Right ventricle myocardium inferior (tissue), 1 donor: ENCODE data around the gene EMC8. TPM values are rescaled to one million over a fixed set of nuclear protein-coding genes. Genes with fewer than 3 reads are reported as not detected.

ENCODE experiments used
- microRNA-seq: library from miRNA; unstranded; fragments of <30 nt; microRNA quantifications from one replicate; pipeline ENCODE4 v1.2.0, GENCODE V29; 2020
- total RNA-seq: library from RNA; stranded (reverse); fragmentation: NEBNext Ultra II Directional; extraction: Animal tissue kit (Norgen Biotek cat#: 25700); gene quantifications from one replicate; pipeline ENCODE4 v1.2.1, GENCODE V29; 2021
- donor health status: DM: no; HTN: yes; CAD: no; lungs with severe emphysema.

Gene EMC8
- total RNA-seq, 1 donor from 2014 or later, result 25.8 TPM

Small RNA genes lying within 50 kb of the gene (microRNA-seq; reads per million reads assigned to microRNA genes)
- not detected for gene MIR1910

Other genes starting within 250 kb of the EMC8 start
- gene GSE1, start 186.2 kb downstream of the EMC8 start, total RNA-seq, result 28.9 TPM
- gene GINS2, start 110.6 kb downstream of the EMC8 start, total RNA-seq, result 1.4 TPM
- gene C16orf74, start 48.4 kb downstream of the EMC8 start, total RNA-seq, result 0.95 TPM
- 2,129 TPM for gene COX4I1, start 151 bp upstream of the EMC8 start, total RNA-seq
- gene IRF8, start 99.6 kb upstream of the EMC8 start, total RNA-seq, result 3.3 TPM